HT1080 (cell line): ENCODE measurements around the gene A2M. TPM values are rescaled to one million over a fixed set of nuclear protein-coding genes. Genes with fewer than 3 reads are reported as not detected.

Source experiments
- DNase-seq: peaks from one replicate; pipeline ENCODE4 v3.0.0-alpha.2; 2015; ENCODE audit warnings: low read depth
- total RNA-seq: library from RNA; depleted of rRNA; stranded (reverse); fragments of >200 nt; shearing (Covaris generic); gene quantifications from 2 replicates; pipeline ENCODE4 v1.2.3, GENCODE V29; 2014

The A2M gene
- total RNA-seq, 1 experiment from 2014 or later, result 0.08 TPM

DNA sequence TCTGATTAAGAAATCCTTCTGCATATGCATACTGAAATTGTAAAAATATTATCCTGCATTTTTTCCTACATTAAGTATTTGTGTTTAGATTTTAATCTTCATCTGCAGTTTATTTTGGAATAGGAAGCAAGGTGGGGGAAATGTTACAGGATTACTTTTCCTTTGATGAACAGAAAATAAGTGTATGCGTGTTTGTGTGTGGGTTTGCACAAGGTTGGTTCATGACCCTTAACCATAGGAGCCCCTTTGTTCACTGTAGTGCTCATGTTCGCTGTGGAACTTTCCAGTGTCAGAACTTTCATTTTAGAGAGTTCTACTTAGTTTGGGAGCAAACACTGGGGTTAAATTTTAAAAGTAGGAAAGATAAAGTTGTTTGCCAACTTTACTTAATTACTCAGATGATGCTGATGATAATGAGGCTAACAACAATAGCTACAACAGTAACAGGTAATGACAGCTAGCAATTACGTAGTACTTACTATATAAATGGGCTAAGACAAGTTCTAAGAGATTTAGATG is 6.4 kb upstream of the A2M start:
- DNase-seq, result no peak

DNA sequence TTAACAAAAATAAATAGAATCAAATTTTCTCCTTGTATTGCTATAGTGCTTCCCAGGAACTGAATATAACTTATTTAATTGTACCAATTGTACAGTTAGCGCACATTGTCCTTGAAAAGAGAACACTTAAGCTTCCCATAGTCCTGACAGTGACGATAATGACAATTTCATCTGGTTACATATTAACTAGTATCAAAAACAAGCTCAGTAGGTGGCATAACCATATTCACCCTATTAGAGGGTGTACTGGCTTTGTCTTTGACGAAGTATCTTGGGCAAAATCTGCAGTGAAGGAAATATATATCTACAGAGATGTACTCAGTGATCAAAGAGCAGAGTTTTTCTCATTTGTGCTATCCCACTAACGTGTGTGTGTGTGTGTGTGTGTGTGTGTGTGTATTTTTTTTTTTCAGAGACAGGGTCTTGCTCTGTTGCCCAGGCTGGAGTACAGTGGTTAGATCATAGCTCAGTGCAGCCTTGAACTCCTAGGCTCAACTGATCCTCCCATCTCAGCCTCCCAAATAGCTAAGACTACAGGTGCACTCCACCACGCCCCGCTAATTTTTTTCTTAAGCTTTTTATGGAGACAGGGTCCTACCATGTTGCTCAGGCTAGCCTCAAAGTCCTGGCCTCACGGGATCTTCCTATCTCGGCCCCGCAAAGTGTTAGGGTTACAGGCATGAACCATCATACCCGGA is 4.9 kb upstream of the A2M start:
- no peak for DNase-seq

DNA sequence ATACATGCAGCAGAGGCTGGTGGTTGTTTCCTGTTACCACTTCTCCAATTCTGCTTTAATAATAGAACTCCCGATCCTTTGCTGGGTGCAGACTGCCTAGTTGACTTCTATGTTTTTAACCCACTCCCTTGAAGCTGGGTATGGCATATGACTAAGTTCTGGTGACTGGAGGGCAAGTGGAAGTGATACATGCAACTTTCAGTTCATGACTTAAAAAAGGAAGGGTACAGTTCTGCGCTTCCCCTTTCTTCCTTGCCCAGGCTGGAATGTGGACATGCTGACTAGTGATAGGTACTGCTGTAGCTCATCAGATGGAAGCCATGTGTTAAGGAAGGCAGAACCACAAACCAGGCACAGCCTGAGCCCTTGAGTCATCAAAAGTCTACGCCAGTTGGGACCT is 2.4 kb upstream of the A2M start:
- DNase-seq, result peak; percentile 10

DNA sequence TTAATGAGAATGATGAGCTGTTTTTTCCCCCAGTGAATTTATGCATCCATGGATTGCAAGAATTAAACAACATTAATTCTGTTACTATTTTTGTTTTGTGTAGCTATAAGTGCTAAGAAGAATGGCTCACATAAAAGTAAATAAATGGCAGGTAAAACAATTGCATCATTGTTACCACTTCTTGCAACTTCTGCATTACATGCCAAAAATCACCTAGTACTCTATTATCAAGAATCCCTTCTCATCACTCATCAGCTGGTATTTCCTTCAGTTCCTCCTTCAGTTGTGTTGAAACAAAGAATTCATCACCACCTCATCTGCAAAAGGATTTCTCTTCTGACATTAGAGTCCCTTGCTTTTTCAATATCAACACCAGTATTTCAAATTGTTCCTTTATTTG is 773 bp downstream of the A2M start:
- no peak for DNase-seq

DNA sequence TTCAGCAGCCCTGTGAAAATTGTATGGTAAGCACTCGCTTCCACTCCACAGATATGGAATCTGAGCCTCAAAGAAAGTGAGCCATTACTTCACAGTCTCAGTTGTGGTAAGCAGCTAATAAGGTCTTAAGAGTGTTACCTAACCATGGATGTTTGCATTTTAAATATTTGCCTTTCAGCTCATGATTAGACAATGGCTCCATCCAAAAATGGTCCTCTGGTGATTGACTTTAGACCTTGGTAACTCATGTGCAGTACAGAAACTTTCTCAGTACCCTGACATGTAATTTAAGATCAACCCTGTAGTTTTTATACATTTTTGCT is 1.8 kb downstream of the A2M start:
- DNase-seq, result no peak

DNA sequence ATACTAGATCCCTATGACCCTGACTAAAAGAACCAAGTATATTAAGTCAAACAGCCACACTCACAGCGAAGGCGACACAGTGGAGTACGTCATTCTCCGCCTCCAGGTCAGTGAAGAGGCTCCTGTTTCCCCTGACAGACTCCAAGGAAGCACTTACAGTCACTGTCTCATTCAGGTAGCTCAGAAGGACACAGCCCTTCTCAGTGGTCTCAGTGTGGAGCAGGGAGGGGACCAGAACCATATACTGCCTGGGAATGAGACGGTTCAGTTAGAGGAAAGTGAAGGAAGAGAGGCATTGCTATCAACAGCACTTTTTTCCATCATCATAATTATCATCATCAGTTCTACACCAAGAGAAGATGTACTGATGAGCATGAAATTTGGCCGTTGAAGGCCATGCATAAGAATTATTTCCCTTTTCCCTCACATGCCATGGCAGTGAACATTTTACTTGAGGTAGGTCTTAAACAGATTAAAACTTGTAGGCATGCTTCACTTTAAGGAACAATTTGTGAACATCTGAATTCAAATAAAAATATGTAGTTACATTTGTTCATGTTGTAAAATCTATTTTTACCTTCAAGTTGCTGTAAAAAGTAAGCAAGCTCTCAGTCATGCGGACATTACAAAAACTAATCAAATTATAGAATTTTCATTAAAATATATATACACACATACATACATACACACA is 2.3 kb downstream of the A2M start:
- DNase-seq, result no peak

DNA sequence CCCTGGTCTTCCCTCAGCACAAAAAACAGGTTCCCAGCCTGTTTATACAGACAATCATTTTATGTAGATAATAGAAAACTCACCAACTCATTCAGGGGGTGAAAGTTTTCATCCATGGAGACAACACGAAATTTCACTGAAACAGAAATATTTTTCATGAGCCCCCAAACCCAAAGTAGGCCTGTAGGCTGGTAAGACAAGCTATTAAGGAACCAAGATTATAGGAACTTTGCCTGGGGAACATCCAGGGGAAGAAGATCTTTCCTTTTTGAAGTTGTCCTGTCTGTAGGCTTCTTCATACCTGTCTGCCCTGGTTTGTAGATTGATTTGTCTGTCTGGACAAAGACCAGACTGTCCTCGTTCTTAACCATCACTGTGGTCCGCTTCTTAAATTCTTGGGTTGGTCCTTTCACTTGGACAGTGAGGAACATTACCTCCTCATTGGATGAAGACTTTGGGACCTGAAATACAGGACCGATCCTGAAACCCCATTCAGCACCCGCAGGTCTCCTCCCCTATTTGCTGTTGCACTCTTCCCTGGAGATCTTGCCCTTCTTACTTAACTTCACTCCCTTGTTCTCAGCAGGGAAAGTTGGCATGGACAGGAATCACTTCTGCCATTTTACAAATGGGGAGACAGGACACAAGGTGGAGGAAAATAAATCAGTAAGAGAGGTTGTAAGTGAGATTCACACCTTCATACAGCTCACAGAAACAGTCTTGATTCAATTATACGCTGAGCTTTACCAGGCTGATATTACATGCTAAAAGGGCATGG is 3.5 kb downstream of the A2M start:
- no peak for DNase-seq

DNA sequence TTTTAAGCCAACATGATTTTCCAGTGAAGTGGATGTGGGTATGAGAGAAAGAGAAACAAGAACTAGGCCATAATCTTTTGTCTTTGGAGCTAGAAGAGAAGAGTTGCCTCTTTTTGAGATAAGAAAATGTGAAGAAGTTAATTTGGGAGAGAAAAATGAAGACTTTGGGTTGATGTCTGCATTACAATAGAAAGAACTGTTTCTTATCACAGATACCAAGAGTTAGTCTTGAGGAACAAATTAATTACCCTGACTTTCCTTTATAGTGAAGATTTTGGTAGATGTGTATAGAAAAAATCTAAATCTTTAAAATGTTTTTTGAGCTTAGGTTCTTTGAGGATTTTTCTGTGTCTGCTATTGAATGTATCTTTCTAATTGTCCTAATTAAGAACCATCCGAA is 4.2 kb downstream of the A2M start:
- DNase-seq, result no peak

DNA sequence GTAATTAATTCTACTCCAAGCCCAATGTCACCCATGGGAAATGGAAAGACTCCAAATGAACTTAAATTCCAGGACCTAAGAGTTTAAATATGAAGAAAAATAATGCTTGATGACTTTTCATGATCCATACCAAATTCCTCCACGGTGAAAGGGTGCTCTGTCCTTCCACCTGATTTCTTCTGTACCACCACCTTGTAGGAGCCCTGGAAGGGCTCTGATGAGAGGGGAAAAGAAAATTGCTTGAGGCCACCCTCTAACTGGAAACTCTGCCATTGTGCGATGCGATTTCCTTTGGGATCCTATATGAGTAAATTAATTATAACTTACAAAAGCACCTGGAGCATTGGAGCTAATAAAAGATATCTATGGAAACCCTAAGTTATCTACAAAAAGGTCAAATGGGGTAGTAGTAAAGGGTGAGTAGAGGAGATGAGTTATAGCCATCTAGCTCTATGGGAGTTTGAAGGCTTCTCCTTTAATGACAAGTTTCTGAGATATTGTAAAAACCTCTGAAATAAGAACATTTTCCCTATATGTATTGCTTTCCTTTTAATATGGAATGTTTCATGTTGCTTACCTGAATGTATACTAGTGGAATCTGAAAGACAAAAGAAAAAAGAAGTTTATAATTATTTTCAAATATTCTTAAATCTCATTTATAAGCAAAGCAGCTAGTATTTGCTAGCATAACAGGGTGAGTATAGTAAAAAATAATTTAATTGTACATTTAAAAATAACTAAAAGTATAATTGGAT is 5.8 kb downstream of the A2M start:
- no peak for DNase-seq

DNA sequence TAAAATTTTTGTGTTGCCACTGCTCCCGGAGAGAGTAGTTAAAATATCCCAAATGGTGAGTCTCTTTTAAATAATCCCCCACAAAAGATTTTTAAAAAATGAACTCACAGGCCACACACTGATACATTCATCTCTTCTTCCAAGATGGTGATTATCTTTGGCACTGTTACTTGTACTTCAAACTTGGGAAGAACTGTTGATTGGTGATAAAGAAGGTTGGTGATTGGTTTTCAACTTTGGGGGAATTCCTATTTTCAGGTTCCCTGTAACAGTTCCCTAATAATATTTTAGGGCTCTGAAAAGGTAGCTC is 6.6 kb downstream of the A2M start:
- DNase-seq, result no peak

DNA sequence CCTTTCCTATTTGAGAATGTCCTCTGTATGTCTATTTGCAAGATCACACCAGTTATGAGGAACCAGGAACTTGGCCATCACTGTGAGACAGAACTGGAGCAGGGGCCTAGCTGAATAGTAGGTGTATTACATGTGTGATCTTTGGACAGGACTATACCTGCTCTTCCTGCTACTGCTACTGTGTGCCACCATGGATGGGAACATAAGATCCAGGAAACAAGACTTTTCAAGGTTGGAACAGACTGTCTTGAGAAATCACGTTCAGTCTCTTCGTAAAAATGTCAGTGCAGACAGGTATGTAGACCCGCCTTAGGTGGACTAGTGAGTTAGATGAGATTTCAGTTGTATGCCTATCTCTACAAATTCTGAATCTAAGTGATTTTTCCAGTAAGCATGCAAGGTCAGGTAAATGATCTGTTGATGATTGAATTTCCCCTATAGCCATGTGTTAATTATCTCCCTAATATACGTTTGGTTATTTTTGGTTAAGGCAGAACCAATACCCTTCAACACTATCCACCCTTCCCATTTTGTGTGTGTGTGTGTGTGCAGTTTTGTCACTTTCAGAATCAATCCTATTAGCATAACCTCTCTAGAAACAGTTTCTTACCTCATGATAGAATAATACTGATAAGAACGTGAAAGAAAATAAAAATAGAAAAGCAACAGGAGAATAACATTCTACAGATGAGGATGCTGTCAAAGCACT is 7.1 kb downstream of the A2M start:
- no peak for DNase-seq

DNA sequence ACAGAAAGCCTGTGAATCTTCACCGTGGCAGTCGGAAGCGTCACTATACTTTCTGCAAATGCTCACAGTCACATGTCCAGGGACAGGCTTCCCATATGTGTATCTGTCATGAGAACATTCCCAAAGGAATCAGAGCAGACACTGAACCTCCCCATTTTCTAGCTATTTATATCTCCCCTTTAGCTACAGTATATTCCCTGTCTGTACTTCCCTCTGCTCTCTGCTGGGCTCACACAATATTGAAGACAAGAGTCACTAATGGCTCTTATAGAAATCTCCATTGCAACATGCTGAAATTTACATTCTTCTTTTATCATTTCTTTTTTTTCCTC is 8.2 kb downstream of the A2M start:
- DNase-seq, result no peak

DNA sequence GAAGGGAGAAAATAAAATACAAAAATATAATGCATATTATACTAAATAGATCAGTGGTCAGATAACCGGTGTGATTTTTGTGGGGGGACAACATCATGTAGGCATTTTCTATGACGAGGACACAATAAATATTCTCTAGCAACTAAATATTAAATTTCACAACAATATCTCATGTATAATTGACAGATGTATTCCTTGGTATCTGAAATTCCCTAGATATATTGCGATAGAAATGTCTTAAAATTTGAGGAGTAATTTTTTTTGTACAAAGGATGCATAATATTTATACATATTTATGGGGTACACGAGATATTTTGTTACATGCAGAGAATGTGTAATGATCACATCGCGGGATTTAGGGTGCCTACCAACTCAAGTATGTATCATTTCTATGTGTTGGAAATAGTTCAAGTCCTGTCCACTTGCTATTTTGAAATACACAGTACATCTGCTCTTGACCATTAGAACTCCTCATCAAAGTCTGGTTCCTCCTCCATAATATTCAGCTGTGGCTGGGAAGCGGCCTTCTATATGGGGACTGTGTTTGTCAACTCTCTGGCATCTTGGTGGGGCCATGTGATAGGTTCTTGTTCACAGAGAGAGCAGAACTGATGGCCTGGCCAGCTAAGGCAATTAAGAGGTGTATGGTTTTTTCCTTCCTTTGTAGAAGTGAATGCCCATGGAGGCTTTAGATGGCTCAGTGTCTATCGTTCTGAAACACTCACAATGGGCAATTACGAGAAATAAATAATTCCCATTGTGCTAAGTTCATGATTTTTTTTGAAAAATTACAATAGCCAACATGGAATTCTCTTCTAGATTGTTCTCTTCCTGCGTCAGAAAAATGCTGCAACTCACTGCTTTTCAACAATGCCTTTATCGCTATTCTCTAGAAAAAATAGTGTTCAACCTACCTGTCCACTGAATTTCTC is 8.8 kb downstream of the A2M start:
- no peak for DNase-seq

DNA sequence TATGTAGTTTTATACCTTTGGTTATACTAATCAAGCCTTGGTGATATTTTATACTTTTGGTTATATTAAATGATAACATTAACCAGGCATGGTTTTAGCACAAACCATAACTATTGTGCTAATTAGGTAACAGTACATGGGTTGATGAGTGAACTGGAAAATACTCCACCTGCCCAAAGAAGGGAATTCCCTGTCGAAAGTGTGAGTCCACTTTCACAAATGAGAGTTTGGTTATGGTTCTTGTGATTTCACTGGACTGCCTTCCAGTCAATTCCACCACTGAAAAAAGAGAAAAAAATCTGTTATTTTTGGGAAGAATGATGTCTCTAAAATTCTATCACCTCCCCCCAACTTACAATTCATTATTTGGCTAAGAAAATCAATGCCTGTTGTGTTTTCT is 9.7 kb downstream of the A2M start:
- DNase-seq, result no peak

DNA sequence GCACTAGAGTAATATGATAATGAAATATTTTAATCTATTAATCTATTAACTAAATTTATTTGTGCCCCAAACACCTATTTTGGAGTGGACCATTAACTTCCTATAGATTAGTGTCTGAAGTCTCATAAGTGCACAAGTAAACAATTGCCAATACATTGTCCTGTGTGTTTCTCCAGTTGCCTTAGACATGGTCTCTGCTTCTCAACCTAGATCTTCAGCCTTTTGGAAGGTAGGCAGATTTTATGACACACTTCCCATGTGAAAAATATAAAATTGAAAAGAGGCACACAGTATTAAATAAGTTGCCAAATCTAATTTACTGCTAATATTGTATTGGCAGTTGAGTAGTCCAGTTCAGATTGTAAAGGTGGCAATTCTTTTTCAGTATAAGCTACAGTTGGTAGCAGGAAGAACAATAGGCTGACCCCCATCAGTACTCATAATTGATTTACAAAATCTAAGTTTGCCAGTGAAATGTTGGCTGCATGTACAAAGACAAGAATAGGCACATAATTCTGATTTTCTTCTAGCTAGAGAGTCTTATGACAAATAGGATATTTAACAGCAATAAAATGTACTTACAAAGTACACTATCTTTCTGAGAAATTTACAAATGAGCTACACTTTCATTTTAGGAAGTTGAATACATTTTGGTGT is 10.8 kb downstream of the A2M start:
- no peak for DNase-seq

DNA sequence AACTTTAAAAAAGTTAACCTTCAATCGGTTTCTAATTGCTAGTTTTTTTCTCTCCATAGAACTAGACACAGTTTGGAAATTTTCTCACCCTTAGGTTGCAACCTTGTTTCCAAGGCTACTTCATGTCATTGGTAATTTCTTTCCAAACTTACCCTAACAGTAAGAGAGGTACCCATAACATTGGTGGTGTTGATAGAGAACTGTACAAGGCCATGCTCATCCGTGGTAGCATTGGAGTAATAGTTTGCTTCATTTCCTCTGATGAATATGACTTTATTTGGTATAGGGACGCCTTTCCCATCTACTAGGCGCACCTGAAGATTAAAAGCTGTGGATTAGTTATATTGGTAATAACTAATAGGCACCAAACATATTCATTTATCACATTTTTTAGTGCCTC is 11.6 kb downstream of the A2M start:
- no peak for DNase-seq

DNA sequence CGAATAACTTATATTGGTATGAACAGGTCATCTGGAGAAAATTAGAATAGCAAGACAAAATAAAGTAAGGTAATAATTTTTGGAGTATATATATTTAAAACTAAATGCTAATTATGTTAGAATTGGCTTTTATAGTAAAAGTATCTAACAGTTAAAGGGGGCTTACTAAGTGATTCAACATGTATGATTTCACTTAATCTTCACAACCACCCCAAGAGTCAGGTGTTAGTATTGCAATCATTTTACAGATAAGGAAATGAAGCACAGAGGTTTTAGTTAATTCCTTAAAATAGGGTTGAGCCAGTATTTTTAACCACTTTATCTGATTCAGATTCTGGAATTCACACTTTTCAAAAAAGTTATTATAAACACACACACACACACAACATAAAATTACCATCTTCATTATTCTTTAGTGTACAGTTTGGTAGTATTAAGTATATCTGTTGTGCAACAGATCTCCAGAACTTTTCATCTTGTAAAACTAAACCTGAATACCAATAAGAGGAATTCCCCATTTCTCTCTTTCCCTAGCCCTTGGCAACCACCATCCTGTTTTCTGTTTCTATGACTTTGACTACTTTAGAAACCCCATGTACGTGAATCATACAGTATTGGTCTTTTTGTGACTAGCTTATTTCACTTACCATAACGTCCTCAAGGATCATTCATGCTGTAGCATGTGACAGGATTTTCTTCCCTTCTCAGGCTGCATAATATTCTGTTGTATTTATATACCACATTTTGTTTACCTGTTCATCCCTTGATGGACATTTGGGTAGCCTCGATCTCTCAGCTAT is 12.5 kb downstream of the A2M start:
- DNase-seq, result no peak

DNA sequence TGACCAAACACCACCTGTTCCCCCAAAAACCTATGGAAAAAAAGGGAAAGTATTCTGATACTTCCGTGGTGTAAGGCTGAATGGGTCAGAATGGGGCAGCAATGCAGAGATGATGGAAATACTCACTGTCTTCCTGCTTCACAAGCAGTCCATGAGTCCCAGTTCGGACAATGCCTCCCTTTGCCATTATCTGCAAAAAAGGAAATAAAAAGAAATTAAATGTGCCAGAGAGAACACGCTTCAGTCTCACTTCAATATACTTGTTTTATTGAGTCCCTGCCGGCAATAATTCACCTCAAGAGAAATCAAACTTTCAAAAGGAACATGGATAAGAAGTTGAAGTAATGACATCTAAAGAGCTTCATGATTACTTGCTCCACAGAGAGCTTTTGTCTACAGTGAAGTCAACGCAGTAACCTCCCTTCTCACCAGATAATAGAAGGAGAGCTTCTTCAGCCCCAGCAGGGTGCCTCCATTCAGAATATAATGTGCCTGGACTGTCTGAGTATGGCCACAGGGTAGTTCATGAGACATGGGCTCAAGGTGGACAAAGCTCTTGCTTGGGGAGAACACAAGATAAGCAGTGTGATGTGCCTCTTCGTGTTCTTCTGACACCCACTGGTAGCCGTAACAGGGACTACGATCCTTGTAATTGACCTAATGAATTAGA is 14.6 kb downstream of the A2M start:
- no peak for DNase-seq
